DLD1 (cell line): ENCODE data around the gene TNS1.
"Not testable (repeated sequence)": the region's sequence is repeated elsewhere in the genome, so short reads cannot be mapped to it uniquely, and the experiment has no call there.

Source experiments
- in situ Hi-C: cut with HindIII; loops from 2 replicates; pipeline ENCODE4 v1.10.0; 2017; ENCODE audit warnings: low sequenced_read_pairs

TNS1 gene

GRCh38 chr2:217822296-217823252 lies 180.2 kb downstream of the TNS1 start:
- in situ Hi-C loops: no loop called here

DNA sequence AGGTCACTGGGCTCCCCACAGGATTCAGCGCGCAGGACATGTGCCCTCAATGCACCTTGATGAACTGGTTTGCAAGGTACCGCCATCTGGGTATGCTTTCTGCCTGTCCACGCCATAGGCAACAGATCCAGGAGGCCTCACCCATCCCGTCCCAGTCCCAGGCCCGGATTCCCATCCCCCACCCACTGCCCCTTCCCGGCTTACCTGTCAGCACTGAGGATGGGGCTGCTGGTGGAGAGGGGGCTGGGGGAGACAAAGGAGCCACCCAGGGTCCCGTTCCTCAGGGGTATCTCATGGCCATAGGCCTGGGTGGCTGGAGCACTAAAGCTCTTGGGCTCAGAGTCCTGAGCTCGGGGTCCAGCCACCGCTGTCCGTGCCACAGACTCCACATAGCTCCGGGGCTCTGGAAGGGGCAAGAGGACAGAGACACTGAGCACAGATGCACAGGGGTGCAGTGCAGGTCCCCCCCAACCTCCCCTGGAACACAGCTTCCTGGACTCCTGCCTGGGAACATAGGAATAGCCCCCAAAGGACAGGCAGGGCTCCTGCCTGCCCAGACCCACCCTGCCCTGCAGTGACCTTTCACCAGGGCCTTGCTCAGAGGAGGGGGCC lies 181.2 kb downstream of the TNS1 start:
- in situ Hi-C loops: no loop called here

- in situ Hi-C loops: no loop called here
These were observed 181.9 kb downstream of the TNS1 start for GRCh38 chr2:217820904-217821303.

GRCh38 chr2:217820091-217820819 lies 182.5 kb downstream of the TNS1 start:
- in situ Hi-C loops: no loop called here

DNA sequence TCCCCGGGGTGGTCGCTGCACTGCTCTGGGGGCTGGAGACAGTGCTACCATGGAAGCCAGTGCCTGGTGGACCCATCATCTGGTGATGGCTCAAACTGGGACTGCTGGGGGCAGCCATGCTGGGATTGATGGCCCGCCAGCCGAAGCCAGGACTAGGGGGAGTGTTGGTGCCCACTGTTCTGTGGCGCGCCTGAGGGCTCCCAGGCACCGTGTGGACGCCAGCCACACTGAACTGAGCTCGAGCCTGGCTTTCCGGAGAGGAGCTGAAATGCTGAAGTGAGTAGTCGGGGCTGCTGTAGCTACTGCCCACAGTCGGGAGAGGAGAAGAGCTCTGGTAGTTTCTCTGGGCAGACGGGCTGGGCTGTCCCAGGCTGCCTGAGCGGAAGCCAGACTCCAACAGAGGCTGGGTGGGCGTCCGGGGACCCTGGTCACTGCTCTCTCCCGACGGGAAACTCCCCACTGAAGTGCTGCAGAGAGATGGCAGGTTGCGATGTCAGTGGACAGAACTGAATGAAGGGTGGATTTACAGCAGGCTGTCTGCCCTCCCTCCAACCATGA lies 184.4 kb downstream of the TNS1 start:
- in situ Hi-C loops: no loop called here

DNA sequence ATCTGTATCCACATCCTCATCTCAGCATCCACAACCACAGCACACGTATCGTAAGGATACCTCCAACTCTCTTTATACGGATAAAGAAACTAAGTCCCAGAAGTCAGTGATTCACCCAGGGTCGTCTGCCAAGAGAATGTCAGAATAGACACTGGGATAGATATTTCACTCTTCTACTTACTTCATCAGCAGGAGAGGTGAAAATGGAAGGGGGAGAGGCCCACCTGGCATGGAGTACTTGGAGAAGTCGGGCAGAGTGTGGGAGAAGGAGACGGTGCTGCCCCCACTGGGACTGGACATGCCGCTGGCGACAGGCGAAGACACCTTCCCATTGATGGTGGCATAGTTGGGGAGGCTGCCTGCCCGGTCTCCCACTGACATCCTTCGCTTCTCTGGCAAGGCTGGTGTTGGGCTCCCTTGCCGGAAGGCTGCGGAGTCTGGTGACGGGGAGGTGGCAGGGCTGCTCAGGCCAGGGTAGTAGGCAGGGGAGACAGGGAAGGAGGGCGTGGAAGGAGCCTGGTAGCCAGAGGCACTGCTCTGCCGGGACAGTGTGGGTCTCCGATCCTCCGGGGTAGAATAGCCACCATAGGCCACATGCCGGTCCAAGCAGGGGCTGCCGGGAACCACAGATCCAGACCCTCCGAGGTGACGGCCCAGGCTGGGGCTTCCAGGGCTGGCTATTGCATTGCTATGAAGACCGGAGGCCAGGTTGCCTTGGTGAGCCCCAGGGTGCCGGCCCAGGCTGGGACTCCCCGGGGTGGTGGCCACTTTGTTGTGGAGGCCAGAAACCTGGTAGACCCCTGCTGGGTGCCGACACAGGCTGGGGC lies 185.1 kb downstream of the TNS1 start:
- in situ Hi-C loops: no loop called here

DNA sequence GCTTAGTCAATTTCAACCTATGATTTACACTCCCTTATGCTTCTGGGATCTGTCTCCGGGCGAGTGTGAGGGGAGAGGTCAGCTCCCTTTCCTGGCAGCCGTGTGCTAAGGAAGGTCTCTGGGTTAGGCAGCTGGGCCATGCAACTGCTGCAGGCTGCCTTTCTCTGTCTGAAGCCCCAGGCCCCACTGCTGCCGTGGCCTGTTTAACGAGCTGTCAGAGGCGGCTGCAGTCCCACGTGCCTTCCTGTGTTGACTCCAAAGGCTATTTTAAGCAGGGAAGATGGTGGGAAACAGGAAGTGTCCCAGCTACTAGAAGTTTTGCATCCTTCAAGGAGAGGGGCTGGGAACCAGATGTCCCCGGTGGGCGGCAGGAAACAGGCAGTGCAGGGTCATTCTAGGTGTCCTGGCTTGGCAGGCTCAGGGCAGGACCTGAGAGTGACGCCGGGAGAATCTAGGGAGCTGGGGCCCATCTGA lies 186.4 kb downstream of the TNS1 start:
- in situ Hi-C loops: no loop called here

GRCh38 chr2:217813828-217814227 lies 189.0 kb downstream of the TNS1 start:
- in situ Hi-C loops: no loop called here

GRCh38 chr2:217812170-217812569 lies 190.6 kb downstream of the TNS1 start:
- in situ Hi-C loops: no loop called here

DNA sequence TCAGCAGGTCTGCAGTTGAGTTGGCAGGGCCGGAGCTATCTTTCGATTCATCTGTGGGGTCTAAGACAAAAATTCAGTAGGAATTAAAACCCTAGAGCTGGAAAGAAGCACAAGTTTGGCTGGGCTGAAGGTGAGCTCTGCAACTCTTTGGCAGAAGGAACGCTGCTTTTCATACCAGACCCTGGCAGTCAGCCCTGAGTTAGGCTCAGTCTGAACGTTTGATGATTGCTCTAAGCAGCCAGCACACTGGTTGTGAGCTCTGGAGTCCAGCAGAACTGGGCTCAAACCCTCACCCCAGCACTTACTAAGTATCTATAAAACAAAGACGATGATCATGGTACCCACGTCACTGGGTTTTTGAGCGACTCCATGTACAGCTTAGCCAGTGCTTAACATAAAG lies 192.5 kb downstream of the TNS1 start:
- in situ Hi-C loops: no loop called here

DNA sequence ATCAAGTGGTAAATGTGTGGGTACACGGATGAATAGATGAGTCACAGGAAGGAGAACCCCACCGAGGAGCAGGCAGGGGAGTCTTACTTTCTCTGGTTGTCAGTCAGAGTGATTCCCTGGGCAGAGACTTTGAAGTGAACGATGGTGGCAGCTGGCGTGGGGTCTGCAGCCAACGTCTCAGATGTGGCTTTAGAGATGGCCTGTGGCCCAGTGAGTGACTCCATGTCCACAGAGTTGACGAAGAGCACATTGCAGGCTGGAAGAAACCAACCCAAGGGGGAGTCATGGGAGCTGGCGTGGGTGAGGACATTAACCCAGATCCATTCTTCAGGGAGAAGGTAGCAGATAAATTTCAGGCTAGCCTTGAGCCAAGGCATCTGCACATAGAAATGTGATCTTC lies 193.1 kb downstream of the TNS1 start:
- in situ Hi-C loops: no loop called here

DNA sequence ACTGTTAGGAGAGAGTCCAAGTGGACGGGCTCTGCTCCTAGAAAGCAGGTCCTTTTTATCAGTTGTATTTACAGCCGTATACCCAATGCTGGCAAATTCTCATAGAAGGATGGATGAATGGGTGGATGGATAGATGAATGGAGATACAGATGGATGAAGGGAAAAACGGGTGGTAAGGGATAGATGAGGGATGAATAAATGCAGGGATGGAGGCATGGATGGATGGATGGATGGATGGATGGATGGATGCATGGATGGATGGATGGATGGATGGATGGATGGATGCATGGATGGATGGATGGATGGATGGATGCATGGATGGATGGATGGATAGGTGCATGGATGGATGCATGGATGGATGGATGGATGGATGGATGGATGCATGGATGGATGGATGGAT lies 193.8 kb downstream of the TNS1 start:
- in situ Hi-C loops: not testable (repeated sequence)

GRCh38 chr2:217808326-217808725 lies 194.5 kb downstream of the TNS1 start:
- in situ Hi-C loops: no loop called here

DNA sequence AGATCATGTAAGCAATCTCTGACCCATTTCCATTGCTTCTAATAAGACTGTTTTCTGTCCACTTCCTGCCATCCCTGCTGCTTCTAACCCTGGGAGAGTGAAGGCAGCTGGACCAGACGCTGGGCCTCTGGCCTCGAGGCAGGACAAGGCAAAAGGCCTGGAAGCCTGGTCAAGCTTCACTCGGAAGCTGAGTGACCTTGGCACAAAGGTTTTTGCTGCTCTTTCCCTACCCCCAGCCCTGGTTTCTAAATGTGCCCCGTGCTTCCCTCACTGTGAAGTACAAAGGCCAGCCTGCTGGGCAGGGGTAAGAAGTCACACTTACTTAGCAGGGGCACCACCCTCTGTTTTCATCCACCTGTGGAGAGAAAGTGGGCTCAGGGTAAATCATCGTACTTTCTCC lies 195.0 kb downstream of the TNS1 start:
- in situ Hi-C loops: no loop called here

DNA sequence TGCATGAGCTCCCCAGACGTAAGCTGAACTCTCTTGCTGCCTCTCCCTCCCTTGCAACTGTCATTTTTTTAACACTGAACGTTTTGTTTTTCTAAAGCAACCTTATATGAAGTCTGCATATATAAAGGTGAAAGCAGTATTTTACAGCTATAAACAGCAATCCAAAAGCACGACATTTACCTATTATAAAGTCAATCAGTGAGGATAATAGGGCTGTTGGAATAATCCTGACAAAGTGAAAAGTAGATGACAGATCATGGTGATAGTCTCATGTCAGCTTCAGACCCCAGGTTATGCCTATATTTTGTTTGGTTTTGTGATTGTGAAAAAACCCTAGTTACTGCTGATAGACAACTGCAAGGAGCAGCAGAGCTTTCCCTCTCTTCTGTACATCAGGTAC lies 195.8 kb downstream of the TNS1 start:
- in situ Hi-C loops: no loop called here

GRCh38 chr2:217806482-217806765 lies 196.4 kb downstream of the TNS1 start:
- in situ Hi-C loops: no loop called here

GRCh38 chr2:217805668-217806481 lies 196.9 kb downstream of the TNS1 start:
- in situ Hi-C loops: no loop called here

GRCh38 chr2:217804791-217805667 lies 197.8 kb downstream of the TNS1 start:
- in situ Hi-C loops: no loop called here

DNA sequence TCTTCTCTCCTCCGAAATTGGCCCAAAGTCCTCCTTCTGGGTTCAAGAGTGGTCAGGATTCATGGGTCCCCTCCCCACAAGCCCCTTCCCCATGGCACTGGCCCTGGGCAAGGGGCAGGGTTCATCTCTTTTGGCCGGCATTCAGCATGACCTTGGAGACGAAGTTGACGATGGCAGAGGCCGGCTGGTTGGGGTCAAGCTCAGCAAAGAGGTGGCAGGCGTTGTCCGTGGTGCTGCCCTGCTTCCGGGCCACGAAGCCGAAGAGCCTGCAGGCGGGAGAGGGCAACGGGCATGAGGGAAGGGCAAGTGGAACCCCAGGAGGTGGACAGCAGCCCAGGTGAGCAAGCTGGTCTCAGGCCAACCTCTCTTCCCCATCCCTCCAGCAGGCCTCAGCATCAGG lies 198.5 kb downstream of the TNS1 start:
- in situ Hi-C loops: no loop called here
